Glutamatergic neuron (in vitro differentiated cells): ENCODE measurements around the gene CDH4. TPM values are rescaled to one million over a fixed set of nuclear protein-coding genes. Genes with fewer than 3 reads are reported as not detected.

Experiments used
- DNase-seq: peaks from one replicate; pipeline ENCODE4 v3.0.0; 2022
- H3K27ac Mint-ChIP-seq: one replicate; pipeline ENCODE4 v1.8.0; 2020; ENCODE audit warnings: mild to moderate bottlenecking, mixed read lengths, inconsistent platforms; ENCODE audit not compliant: unreplicated experiment
- H3K27me3 Mint-ChIP-seq: one replicate; pipeline ENCODE4 v1.8.0; 2020; ENCODE audit warnings: mild to moderate bottlenecking, moderate library complexity, mixed read lengths, inconsistent platforms; ENCODE audit not compliant: unreplicated experiment
- H3K36me3 Mint-ChIP-seq: one replicate; pipeline ENCODE4 v1.8.0; 2020; ENCODE audit warnings: mild to moderate bottlenecking, mixed read lengths, inconsistent platforms; ENCODE audit not compliant: unreplicated experiment
- H3K4me1 Mint-ChIP-seq: one replicate; pipeline ENCODE4 v1.8.0; 2020; ENCODE audit warnings: mild to moderate bottlenecking, low read depth, mixed read lengths, inconsistent platforms; ENCODE audit not compliant: unreplicated experiment
- H3K4me3 Mint-ChIP-seq: one replicate; pipeline ENCODE4 v1.8.0; 2020; ENCODE audit warnings: mild to moderate bottlenecking, mixed read lengths, inconsistent platforms; ENCODE audit not compliant: unreplicated experiment
- H3K9me3 Mint-ChIP-seq: one replicate; pipeline ENCODE4 v1.8.0; 2020; ENCODE audit warnings: mild to moderate bottlenecking, moderate library complexity, mixed read lengths, inconsistent platforms; ENCODE audit not compliant: unreplicated experiment
- total RNA-seq: library from RNA; stranded (reverse); fragmentation: NEBNext Ultra II Directional; extraction: Animal tissue kit (Norgen Biotek cat#: 25700); gene quantifications from one replicate; pipeline ENCODE4 v1.2.1, GENCODE V29; 2021; ENCODE audit not compliant: unreplicated experiment
- TF ChIP-seq, protein P1 (sequence below): fragments of 200-600 bp; sonication (generic); IDR thresholded peaks from one replicate; pipeline ENCODE4 v1.5.0; 2021; ENCODE audit not compliant: partially characterized antibody, unreplicated experiment

CDH4 gene
- total RNA-seq, 1 donor from 2014 or later: 1.2 TPM

DNA sequence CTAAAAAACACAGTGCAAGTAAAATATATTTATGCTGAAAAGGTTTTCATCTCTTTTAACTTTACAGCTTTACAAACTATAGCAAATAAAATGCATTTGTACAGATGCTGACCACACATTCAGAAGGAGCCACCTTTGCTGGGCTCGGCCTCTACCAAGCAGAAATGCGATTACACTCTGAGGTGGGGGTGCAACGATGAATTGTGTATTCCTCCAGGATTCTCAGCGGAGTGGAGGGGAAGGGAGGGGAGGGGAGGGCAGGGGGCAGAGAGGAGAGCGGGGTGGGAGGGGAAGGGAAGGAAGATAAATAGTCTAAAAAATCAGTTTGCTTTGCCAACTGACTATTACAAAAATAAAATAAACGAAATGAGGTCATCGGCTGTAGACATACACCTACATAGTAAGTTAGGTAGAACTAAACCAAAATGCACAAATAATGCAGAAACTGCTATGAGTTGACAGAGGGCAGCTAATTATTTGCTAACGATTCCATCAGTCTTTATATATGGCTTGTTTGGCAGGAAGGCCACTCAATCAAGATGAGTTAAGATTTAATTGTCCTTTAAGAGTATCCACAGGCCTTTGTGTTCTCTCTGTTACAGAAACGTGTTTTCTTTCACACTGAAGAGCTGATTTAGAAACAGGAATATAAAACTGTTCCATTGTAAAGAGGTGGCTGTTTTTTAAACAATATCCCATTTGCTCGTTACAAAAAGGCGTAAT is 723.5 kb downstream of the CDH4 start:
- H3K4me3 Mint-ChIP-seq: no peak overlapping the region

DNA sequence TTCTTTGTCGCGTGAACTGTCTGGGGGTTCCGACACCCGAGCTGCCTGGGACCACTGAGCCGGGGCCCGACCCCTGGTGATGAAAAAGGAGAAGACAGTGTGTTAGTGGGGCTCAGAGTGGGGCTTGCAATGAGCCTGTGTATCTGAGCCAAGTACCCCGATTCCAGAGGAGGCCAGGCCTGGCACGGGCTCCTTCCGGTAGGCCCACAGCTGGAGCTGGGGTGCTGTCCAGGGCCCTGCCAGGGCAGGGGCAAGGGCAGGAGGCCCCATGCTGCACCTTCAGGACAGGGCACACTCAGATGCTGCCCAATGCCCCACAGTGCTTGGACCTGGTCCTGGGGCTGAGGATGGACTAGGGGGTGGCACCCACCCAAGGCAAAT is 724.2 kb downstream of the CDH4 start:
- H3K4me1 Mint-ChIP-seq: no peaks in the 10 kb centered on the region
- DNase-seq: no peak
- peaks cover 8% of the 10 kb centered on the region for H3K36me3 Mint-ChIP-seq
- H3K9me3 Mint-ChIP-seq: peaks cover 2% of the 10 kb centered on the region
- TF ChIP-seq, protein P1, sequence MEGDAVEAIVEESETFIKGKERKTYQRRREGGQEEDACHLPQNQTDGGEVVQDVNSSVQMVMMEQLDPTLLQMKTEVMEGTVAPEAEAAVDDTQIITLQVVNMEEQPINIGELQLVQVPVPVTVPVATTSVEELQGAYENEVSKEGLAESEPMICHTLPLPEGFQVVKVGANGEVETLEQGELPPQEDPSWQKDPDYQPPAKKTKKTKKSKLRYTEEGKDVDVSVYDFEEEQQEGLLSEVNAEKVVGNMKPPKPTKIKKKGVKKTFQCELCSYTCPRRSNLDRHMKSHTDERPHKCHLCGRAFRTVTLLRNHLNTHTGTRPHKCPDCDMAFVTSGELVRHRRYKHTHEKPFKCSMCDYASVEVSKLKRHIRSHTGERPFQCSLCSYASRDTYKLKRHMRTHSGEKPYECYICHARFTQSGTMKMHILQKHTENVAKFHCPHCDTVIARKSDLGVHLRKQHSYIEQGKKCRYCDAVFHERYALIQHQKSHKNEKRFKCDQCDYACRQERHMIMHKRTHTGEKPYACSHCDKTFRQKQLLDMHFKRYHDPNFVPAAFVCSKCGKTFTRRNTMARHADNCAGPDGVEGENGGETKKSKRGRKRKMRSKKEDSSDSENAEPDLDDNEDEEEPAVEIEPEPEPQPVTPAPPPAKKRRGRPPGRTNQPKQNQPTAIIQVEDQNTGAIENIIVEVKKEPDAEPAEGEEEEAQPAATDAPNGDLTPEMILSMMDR: no peak
- peaks cover 3% of the 10 kb centered on the region for H3K27me3 Mint-ChIP-seq
- no peak overlapping the region for H3K4me3 Mint-ChIP-seq
- no peak overlapping the region for H3K27ac Mint-ChIP-seq

More for the DNA sequence above, 723.5 kb downstream of the CDH4 start:
- TF ChIP-seq, protein P1: no peak
- Mint-ChIP-seq H3K4me1 (no peaks in the 10 kb centered on the region), H3K27me3 (peaks cover 2% of the 10 kb centered on the region), H3K9me3 (peaks cover 2% of the 10 kb centered on the region), H3K36me3 (peaks cover 6% of the 10 kb centered on the region), H3K27ac (no peak overlapping the region)
- DNase-seq: no peak

DNA sequence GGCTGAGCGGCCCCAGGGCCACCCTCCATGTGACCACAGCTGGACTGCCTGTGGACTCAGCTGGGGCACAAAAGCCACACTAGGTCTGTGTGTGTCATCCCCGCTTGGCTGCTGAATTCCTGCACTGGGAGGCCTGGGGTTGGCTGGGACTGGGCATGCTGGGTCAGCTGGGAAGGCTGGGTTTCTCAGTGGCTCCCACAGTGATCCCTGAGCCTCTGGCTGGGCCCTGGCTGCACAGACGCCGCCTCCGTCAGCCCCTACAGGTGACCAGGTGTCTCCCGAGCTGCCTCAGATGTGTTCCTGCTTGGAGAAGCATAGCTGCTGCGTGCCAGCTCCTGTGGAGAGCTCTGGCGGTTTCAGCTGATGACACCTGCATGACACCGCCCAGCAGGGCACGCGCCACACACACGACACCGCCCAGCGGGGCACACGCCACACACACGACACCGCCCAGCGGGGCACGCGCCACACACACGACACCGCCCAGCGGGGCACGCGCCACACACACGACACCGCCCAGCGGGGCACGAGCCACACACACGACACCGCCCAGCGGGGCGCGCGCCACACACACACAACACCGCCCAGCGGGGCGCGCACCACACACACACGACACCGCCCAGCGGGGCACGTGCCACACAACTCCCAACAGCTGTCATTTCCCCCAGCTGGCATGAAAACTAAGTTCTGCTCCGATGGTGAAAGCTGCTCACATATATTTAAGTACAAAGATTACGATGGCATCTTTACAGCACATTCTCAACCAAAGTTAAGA is 724.8 kb downstream of the CDH4 start:
- peaks cover 4% of the 10 kb centered on the region for H3K27me3 Mint-ChIP-seq
- H3K27ac Mint-ChIP-seq: no peak overlapping the region
- H3K4me3 Mint-ChIP-seq: no peak overlapping the region
- no peaks in the 10 kb centered on the region for H3K4me1 Mint-ChIP-seq
- peaks cover 2% of the 10 kb centered on the region for H3K9me3 Mint-ChIP-seq
- peaks cover 11% of the 10 kb centered on the region for H3K36me3 Mint-ChIP-seq
- no peak for DNase-seq
- TF ChIP-seq, protein P1: no peak

DNA sequence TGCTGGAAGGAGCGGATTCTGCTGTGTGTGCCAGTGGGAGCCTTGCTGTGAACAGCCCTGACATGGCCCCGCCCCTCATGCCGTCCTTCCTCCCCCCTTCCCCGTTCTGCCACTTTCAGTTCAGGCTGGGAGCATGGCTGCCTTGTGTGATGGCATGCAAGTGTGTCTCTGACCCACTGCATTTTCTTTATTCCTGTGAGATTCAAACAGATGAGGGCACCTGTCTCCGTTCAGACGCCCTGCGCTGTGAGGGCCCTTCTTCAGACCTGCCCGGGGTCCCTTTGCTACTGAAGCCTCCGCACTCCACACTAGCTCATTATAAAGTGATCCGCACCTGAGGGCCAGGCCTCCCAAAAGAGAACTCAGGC is 725.3 kb downstream of the CDH4 start:
- peaks cover 4% of the 10 kb centered on the region for H3K27me3 Mint-ChIP-seq
- H3K4me3 Mint-ChIP-seq: no peak overlapping the region
- no peak for DNase-seq
- peaks cover 2% of the 10 kb centered on the region for H3K9me3 Mint-ChIP-seq
- no peak overlapping the region for H3K27ac Mint-ChIP-seq
- H3K36me3 Mint-ChIP-seq: peaks cover 7% of the 10 kb centered on the region
- TF ChIP-seq, protein P1: no peak
- no peaks in the 10 kb centered on the region for H3K4me1 Mint-ChIP-seq

DNA sequence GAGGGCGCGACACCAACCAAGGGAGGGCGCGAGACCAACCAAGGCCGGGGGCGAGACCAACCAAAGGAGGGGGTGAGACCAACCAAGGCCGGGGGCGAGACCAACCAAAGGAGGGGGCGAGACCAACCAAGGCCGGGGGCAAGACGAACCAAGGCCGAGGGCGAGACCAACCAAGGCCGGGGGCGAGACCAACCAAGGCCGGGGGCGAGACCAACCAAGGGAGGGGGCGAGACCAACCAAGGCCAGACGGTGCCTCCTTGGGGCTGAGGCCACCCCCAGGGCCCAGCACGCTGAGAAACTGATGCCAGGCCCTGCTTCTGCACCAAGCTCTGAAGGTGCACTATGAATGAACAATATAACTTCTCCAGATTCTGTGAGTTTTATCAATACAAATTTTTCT is 726.4 kb downstream of the CDH4 start:
- Mint-ChIP-seq H3K4me1 (no peaks in the 10 kb centered on the region), H3K36me3 (peaks cover 5% of the 10 kb centered on the region), H3K27me3 (peaks cover 6% of the 10 kb centered on the region), H3K27ac (no peak overlapping the region), H3K9me3 (peaks cover 2% of the 10 kb centered on the region), H3K4me3 (no peak overlapping the region)
- no peak for DNase-seq
- TF ChIP-seq, protein P1: no peak
